Measurements from ENCODE around the gene ACADS. TPM values are rescaled to one million over a fixed set of nuclear protein-coding genes. Genes with fewer than 3 reads are reported as not detected.

ACADS gene
- total and polyA plus RNA-seq, 2 of the 8 experiments (the other 6 are each of a cell fraction or from before 2014, with no cell fraction given) = 4.9 to 7.5 TPM

GRCh38 chr12:120684523-120684932 is 41.1 kb upstream of the ACADS start:
- ChIA-PET POLR2A (ENCODE audit: partially characterized antibody) (interaction anchor here (1.5 kb wide), 1 partner anchor 14 kb away, joined by 3 read pairs; no protein-coding TSS in a partner anchor), CTCF (ENCODE audit: partially characterized antibody) (interaction anchor here (0.8 to 2.6 kb wide), 3 partner anchors 15 to 227 kb away, joined by 4 to 12 read pairs (median 5); no protein-coding TSS in a partner anchor)
- Histone ChIP-seq H3K23me2 (ENCODE audit: low read depth, low read length) (peaks cover 16% of the 10 kb centered on the region), H3K4me1 (replicated peaks in 1 of 4; ENCODE audit: control insufficient read depth in 3 of 4, insufficient read depth in 4 of 4, low read length in 3 of 4) (peaks cover 0 to 17% (median 4%) of the 10 kb centered on the region in 4 experiments; a peak in 5 of 7 replicates), H3K23ac (ENCODE audit: insufficient read length) (no peak overlapping the region), H3K27ac (ENCODE audit: low read depth, low read length) (no peak overlapping the region), H3K14ac (ENCODE audit: insufficient read length) (no peak overlapping the region), H3K9me3 (ENCODE audit: insufficient read depth in 2 of 2, low read depth in 1 of 2, low read length in 1 of 2) (no peaks in the 10 kb centered on the region), H4K20me1 (replicated peaks in 1 of 2; ENCODE audit: control insufficient read depth in 1 of 2, insufficient read depth in 2 of 2, low read length in 2 of 2) (peaks cover 10 to 11% of the 10 kb centered on the region in 2 experiments), H3K56ac (replicated peaks; ENCODE audit: insufficient read length, low read depth, low read length) (no peak overlapping the region), H3K18ac (ENCODE audit: extremely low read depth, low read length) (no peak overlapping the region), H4K5ac (ENCODE audit: insufficient read length, low read depth, low read length) (no peak overlapping the region), H3K79me1 (ENCODE audit: low read depth, low read length) (peaks cover 4% of the 10 kb centered on the region; the same call in 1 of the 2 replicates), H2BK12ac (ENCODE audit: low read depth, low read length) (no peak overlapping the region), H2BK5ac (ENCODE audit: low read depth, low read length) (no peak overlapping the region; the same call in 1 of the 2 replicates), H3K27me3 (replicated peaks in 1 of 4; ENCODE audit: control insufficient read depth in 3 of 4, extremely low read depth in 1 of 4, insufficient read depth in 3 of 4, low read length in 3 of 4) (no peaks in the 10 kb centered on the region), H3K79me2 (ENCODE audit: control insufficient read depth in 1 of 2, insufficient read depth in 2 of 2, low read length in 2 of 2) (peaks cover 21 to 25% of the 10 kb centered on the region in 2 experiments), H4K91ac (replicated peaks; ENCODE audit: insufficient read length, low read length) (no peak overlapping the region), H2AFZ (ENCODE audit: low read length) (no peak overlapping the region; the same call in 1 of the 2 replicates), H3K36me3 (ENCODE audit: control insufficient read depth in 2 of 4, insufficient read depth in 4 of 4, low read length in 3 of 4) (no peaks in the 10 kb centered on the region), H3K4me3 (ENCODE audit: extremely low read depth in 1 of 4, insufficient read depth in 2 of 4, low read depth in 3 of 4, low read length in 4 of 4) (no peak overlapping the region), H2BK20ac (ENCODE audit: low read length) (no peak overlapping the region), H3K9ac (replicated peaks in 1 of 4; ENCODE audit: extremely low read depth in 1 of 4, low read depth in 3 of 4, low read length in 3 of 4) (no peak overlapping the region), H2BK15ac (ENCODE audit: low read length) (no peak overlapping the region), H2BK120ac (replicated peaks; ENCODE audit: low read depth, low read length) (no peak overlapping the region), H4K8ac (ENCODE audit: extremely low read depth, insufficient read depth, low read length) (no peak overlapping the region), H3K4ac (replicated peaks; ENCODE audit: insufficient read length, low read depth, low read length) (no peak overlapping the region), H2AK5ac (ENCODE audit: low read depth, low read length) (no peak overlapping the region; the same call in 1 of the 2 replicates), H3K4me2 (ENCODE audit: insufficient read depth in 1 of 2, low read depth in 2 of 2, low read length in 2 of 2) (no peak overlapping the region)
- DNase-seq (ENCODE audit: low read depth in 1 of 2, low spot score in 2 of 2) = no peak
- 89% methylated on average over 8 of the region's 8 CpGs; no CpG with 5 or more reads in 1 of the 2 experiments for WGBS, 2 experiments (ENCODE audit: extremely low coverage in 1 of 2, insufficient coverage in 1 of 2, insufficient read length in 1 of 2, insufficient replicate concordance in 2 of 2, low coverage in 1 of 2, low lambda C conversion rate in 2 of 2, missing lambda C conversion rate in 1 of 2)
- FAIRE-seq = no peak
- TF ChIP-seq CEBPB (IDR thresholded peaks at IDR 0.05; ENCODE audit: low read depth, low read length) (no peak), FOSL1 (IDR thresholded peaks at IDR 0.05; ENCODE audit: insufficient read depth, low read depth, low read length) (no peak), TAF7 (optimal IDR thresholded peaks at IDR 0.05; ENCODE audit: borderline replicate concordance, low read depth, low read length) (no peak)
